Tibial artery (tissue), 4 donors: ENCODE results near the gene ANGPTL2.
"Not testable (repeated sequence)": the region's sequence is repeated elsewhere in the genome, so short reads cannot be mapped to it uniquely, and the experiment has no call there.

ENCODE experiments used
- DNase-seq, 2 donors: peaks; one replicate each; pipeline ENCODE4 v3.0.0-alpha.2; 2019
- H3K27ac ChIP-seq, 2 donors: fragments of 200-600 bp; sonication (generic) in 1 of 2; 1 replicate in 1 of 2; 2 replicates in 1 of 2; pipeline ENCODE4 v1.5.1; 2018 to 2019; ENCODE audit warnings: mild to moderate bottlenecking in 1 of 2
- H3K27me3 ChIP-seq, 2 donors: fragments of 200-600 bp; sonication (generic) in 1 of 2; one replicate each; pipeline versions ENCODE4 v1.5.1 to v1.6.0; 2016 to 2019
- H3K36me3 ChIP-seq, 3 donors: fragments of 200-600 bp; sonication (generic) in 2 of 3; one replicate each; pipeline ENCODE4 v1.5.1; 2016 to 2019; ENCODE audit warnings: mild to moderate bottlenecking in 2 of 3
- H3K4me1 ChIP-seq, 4 donors: fragments of 200-600 bp; sonication (generic) in 2 of 4; 1 replicate in 3 of 4; 2 replicates in 1 of 4; pipeline ENCODE4 v1.5.1; 2016 to 2019
- H3K4me3 ChIP-seq, 2 donors: fragments of 200-600 bp; sonication (generic) in 1 of 2; 1 replicate in 1 of 2; 2 replicates in 1 of 2; pipeline ENCODE4 v1.5.1; 2018 to 2019; ENCODE audit warnings: mild to moderate bottlenecking in 2 of 2
- H3K9me3 ChIP-seq, 3 donors: fragments of 200-600 bp; sonication (generic) in 1 of 3; one replicate each; pipeline ENCODE4 v1.5.1; 2016 to 2019
- CTCF ChIP-seq, 2 experiments: fragments of 200-600 bp in 1 of 2; fragments of 450-650 bp in 1 of 2; IDR thresholded peaks; one replicate each; pipeline ENCODE4 v1.5.1; 2017 to 2019; ENCODE audit warnings: antibody characterized with exemption in 2 of 2, mild to moderate bottlenecking in 1 of 2, moderate library complexity in 1 of 2
- intact Hi-C: fragments of 100-400 bp; cut with DNase I; formaldehyde crosslinking; loops from one replicate; pipeline ENCODE4 v1.15.0; 2023; ENCODE audit warnings: low total_unique reads

ANGPTL2 gene

GRCh38 chr9:127122176-127123063, at the start of gene ANGPTL2:
ANGPTL2 (minus strand) TSS chr9:127122635; CDS start chr9:127108731, 13,904 bp downstream.
- peaks cover 0 to 2% (median 0%) of the 10 kb centered on the region in 3 donors for H3K36me3 ChIP-seq
- H3K4me1 ChIP-seq: peaks cover 0 to 48% (median 31%) of the 10 kb centered on the region in 4 donors
- H3K9me3 ChIP-seq: no peaks in the 10 kb centered on the region
- peak within 1 kb of the TSS; percentile 53 to 75 for H3K4me3 ChIP-seq
- no peaks in the 10 kb centered on the region for H3K27me3 ChIP-seq
- H3K27ac ChIP-seq: peak within 1 kb of the TSS; percentile 88 to 91
- peak; percentile 90 to 96 for DNase-seq
- intact Hi-C loops: no loop called here
- no peak for TF ChIP-seq CTCF (IDR thresholded peaks at IDR 0.05)

DNA sequence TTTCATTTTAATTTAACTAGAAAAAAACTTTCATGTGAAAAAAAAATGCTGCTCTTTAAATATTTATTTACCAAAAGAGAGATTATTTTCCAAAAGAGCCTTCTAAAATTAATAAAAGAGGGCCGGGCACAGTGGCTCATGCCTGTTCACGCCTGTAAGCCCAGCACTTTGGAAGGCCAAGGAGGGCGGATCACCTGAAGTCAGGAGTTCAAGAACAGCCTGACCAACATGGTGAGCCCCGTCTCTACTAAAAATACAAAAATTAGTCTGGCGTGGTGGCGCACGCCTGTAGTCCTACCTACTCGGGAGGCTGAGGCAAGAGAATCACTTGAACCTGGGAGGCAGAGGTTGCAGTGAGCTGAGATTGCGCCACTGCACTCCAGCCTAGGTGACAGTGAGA, 48.9 kb upstream of the ANGPTL2 start:
- H3K36me3 ChIP-seq, H3K4me3 ChIP-seq, H3K27me3 ChIP-seq, H3K27ac ChIP-seq, H3K4me1 ChIP-seq, intact Hi-C loops, H3K9me3 ChIP-seq: not testable (repeated sequence)
- DNase-seq: peak in 1 of 2 donors; percentile 19

DNA sequence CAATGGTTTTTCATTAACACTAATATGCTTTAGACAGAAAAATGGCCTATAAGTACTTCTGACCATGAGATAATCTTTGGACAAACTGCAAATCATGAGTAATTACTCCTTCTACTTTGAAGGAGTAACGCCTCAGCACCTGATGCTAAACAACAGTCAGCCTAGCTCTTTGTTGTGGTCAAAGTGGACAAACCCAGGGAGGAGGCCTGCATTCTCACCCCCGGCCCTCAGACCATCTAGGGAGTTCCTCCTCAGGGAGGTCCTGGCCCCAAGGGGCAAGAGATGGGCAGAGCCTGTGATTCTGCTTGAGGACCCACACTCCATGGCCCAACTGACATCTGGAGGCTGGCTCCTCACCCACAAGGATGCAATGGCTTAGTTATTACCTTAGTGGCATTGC, 48.2 kb upstream of the ANGPTL2 start:
- no peak for DNase-seq
- H3K27ac ChIP-seq: no peak overlapping the region

DNA sequence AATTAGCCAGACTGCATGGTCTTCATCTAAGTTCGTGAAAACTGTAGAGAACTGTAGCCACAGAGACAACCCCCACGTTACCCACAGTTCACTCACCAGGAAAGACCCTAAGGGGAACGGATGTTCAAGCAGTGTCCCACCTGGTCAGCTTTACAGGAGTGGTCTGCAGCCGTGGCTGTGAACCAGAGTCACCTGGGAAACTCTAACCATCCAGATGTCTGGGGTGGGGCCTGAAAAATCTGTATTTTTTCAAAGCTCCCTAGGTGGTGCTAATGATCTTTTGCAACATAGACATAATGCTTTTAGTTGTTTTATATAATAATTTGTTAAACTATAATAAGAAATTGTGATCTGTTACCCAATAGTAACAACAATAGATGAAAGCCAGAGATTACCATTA, 47.7 kb upstream of the ANGPTL2 start:
- H3K4me3 ChIP-seq: no peak overlapping the region
- DNase-seq: peak in 1 of 2 donors; percentile 43
- TF ChIP-seq CTCF (IDR thresholded peaks at IDR 0.05): no peak
- peaks cover 0 to 8% (median 0%) of the 10 kb centered on the region in 3 donors for H3K36me3 ChIP-seq
- H3K27me3 ChIP-seq: no peaks in the 10 kb centered on the region
- H3K27ac ChIP-seq: no peak overlapping the region
- no peaks in the 10 kb centered on the region for H3K9me3 ChIP-seq
- intact Hi-C loops: no loop called here
- no peaks in the 10 kb centered on the region for H3K4me1 ChIP-seq

More for the DNA sequence above, 48.2 kb upstream of the ANGPTL2 start:
- TF ChIP-seq CTCF (IDR thresholded peaks at IDR 0.05): no peak
- intact Hi-C loops: no loop called here
- Histone ChIP-seq H3K27me3 (no peaks in the 10 kb centered on the region), H3K4me3 (no peak overlapping the region), H3K36me3 (peaks cover 0 to 8% (median 0%) of the 10 kb centered on the region in 3 donors), H3K9me3 (no peaks in the 10 kb centered on the region), H3K4me1 (peaks cover 0 to 2% (median under 1%) of the 10 kb centered on the region in 4 donors)

DNA sequence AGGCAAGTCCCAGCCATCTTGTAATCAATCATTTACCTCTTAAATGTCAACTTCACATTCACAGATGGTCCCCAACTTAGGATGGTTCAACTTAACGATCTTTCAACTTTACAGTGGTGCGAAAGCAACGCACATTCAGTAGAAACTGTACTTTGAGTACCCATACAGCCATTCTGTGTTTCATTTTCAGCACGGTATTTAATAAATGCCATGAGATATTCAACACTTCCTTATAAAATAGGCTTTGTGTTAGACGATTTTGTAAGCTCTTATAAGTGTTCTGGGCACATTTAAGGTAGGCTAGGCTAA, 47.1 kb upstream of the ANGPTL2 start:
- no peaks in the 10 kb centered on the region for H3K9me3 ChIP-seq
- H3K36me3 ChIP-seq: peaks cover 0 to 2% (median 0%) of the 10 kb centered on the region in 3 donors
- no peak for DNase-seq
- H3K4me1 ChIP-seq: no peaks in the 10 kb centered on the region
- H3K27me3 ChIP-seq: no peaks in the 10 kb centered on the region
- TF ChIP-seq CTCF (IDR thresholded peaks at IDR 0.05): no peak
- no peak overlapping the region for H3K4me3 ChIP-seq
- no peak overlapping the region for H3K27ac ChIP-seq
- intact Hi-C loops: no loop called here

GRCh38 chr9:127168756-127169574, 46.5 kb upstream of the ANGPTL2 start:
- no peak overlapping the region for H3K27ac ChIP-seq
- peak in 1 of 2 donors; percentile 41 for DNase-seq
- no peaks in the 10 kb centered on the region for H3K9me3 ChIP-seq
- no peaks in the 10 kb centered on the region for H3K27me3 ChIP-seq
- H3K36me3 ChIP-seq: no peaks in the 10 kb centered on the region
- H3K4me1 ChIP-seq: no peaks in the 10 kb centered on the region
- intact Hi-C loops: no loop called here
- no peak overlapping the region for H3K4me3 ChIP-seq
- no peak for TF ChIP-seq CTCF (IDR thresholded peaks at IDR 0.05)
